Stimulated activated CD4-positive, alpha-beta T cell treated with anti-CD3 and anti-CD28 coated beads, Interleukin-2, amount 100 ng/mL, for 48 hours (primary cell): ENCODE measurements around the gene STARD5.
"Not testable (repeated sequence)": the region's sequence is repeated elsewhere in the genome, so short reads cannot be mapped to it uniquely, and the experiment has no call there.

Experiments
- DNase-seq, 2 donors: peaks; one replicate each; pipeline ENCODE4 v3.0.0-alpha.2; 2020

STARD5 gene

GRCh38 chr15:81337241-81337640 lies 13.3 kb upstream of the STARD5 start:
- no peak for DNase-seq

GRCh38 chr15:81336568-81336967 lies 12.6 kb upstream of the STARD5 start:
- DNase-seq = no peak

- no peak for DNase-seq
Observed at GRCh38 chr15:81335631-81336030, 11.7 kb upstream of the STARD5 start.

- DNase-seq = no peak
Observed at GRCh38 chr15:81334768-81335435, 11.0 kb upstream of the STARD5 start.

GRCh38 chr15:81333363-81333762 lies 9.4 kb upstream of the STARD5 start:
- DNase-seq = no peak

- no peak for DNase-seq
Observed at GRCh38 chr15:81332326-81332725, 8.4 kb upstream of the STARD5 start.

GRCh38 chr15:81331600-81331999 lies 7.7 kb upstream of the STARD5 start:
- no peak for DNase-seq

GRCh38 chr15:81331141-81331540 lies 7.2 kb upstream of the STARD5 start:
- not testable (repeated sequence) for DNase-seq

- DNase-seq = no peak
Observed at GRCh38 chr15:81330366-81331090, 6.6 kb upstream of the STARD5 start.

- DNase-seq = no peak
Observed at GRCh38 chr15:81329446-81329845, 5.5 kb upstream of the STARD5 start.

- DNase-seq = no peak
Observed at GRCh38 chr15:81327516-81327915, 3.6 kb upstream of the STARD5 start.

GRCh38 chr15:81326466-81327212 lies 2.7 kb upstream of the STARD5 start:
- no peak for DNase-seq

GRCh38 chr15:81323559-81323943 lies 390 bp downstream of the STARD5 start:
- DNase-seq = no peak

GRCh38 chr15:81322676-81323253 lies 1.2 kb downstream of the STARD5 start:
- DNase-seq = no peak

- no peak for DNase-seq
Observed at GRCh38 chr15:81321667-81322066, 2.3 kb downstream of the STARD5 start.

GRCh38 chr15:81317642-81318017 lies 6.3 kb downstream of the STARD5 start:
- DNase-seq = no peak

- DNase-seq = no peak
Observed at GRCh38 chr15:81316267-81316666, 7.7 kb downstream of the STARD5 start.

- no peak for DNase-seq
Observed at GRCh38 chr15:81315452-81316175, 8.3 kb downstream of the STARD5 start.

GRCh38 chr15:81314378-81314777 lies 9.6 kb downstream of the STARD5 start:
- no peak for DNase-seq

GRCh38 chr15:81313686-81314085 lies 10.3 kb downstream of the STARD5 start:
- DNase-seq = no peak

- no peak for DNase-seq
Observed at GRCh38 chr15:81312790-81313543, 11.0 kb downstream of the STARD5 start.
